H9 (cell line): ENCODE data around the gene MAP3K10. TPM values are rescaled to one million over a fixed set of nuclear protein-coding genes. Genes with fewer than 3 reads are reported as not detected.

ENCODE experiments used
- DNase-seq: peaks from one replicate; pipeline ENCODE4 v3.0.0-alpha.2; 2017
- H2AFZ ChIP-seq: one replicate; pipeline ENCODE4 v1.6.1; 2013; ENCODE audit warnings: mild to moderate bottlenecking, low read length, control low read depth, moderate library complexity
- H2AK5ac ChIP-seq: 2 replicates; pipeline ENCODE4 v1.6.1; 2013; ENCODE audit warnings: low read length, control low read depth, mixed read lengths; ENCODE audit not compliant: insufficient read length
- H2BK120ac ChIP-seq: one replicate; pipeline ENCODE4 v1.6.1; 2013; ENCODE audit warnings: low read depth, mild to moderate bottlenecking, low read length, control low read depth, inconsistent platforms; ENCODE audit not compliant: poor library complexity, severe bottlenecking
- H2BK12ac ChIP-seq: 2 replicates; pipeline ENCODE4 v1.6.1; 2013; ENCODE audit warnings: low read length, control low read depth, mixed read lengths, low read depth; ENCODE audit not compliant: insufficient read length
- H2BK15ac ChIP-seq: 2 replicates; pipeline ENCODE4 v1.6.1; 2013; ENCODE audit warnings: low read depth, low read length, control low read depth
- H2BK20ac ChIP-seq: one replicate; pipeline ENCODE4 v1.6.1; 2013; ENCODE audit warnings: low read depth, mild to moderate bottlenecking, low read length, control low read depth, inconsistent platforms; ENCODE audit not compliant: poor library complexity, severe bottlenecking
- H2BK5ac ChIP-seq: 2 replicates; pipeline ENCODE4 v1.6.1; 2013; ENCODE audit warnings: low read length, control low read depth, mixed read lengths; ENCODE audit not compliant: insufficient read length
- H3K14ac ChIP-seq: 2 replicates; pipeline ENCODE4 v1.6.1; 2013; ENCODE audit warnings: low read length, control low read depth; ENCODE audit not compliant: insufficient read depth
- H3K18ac ChIP-seq: 2 replicates; pipeline ENCODE4 v1.6.1; 2013; ENCODE audit warnings: low read depth, mild to moderate bottlenecking, mixed read lengths, low read length, control low read depth; ENCODE audit not compliant: insufficient read length
- H3K23ac ChIP-seq: 2 replicates; pipeline ENCODE4 v1.6.1; 2013; ENCODE audit warnings: low read length, control low read depth, mixed read lengths, low read depth; ENCODE audit not compliant: insufficient read length
- H3K23me2 ChIP-seq: 2 replicates; pipeline ENCODE4 v1.6.1; 2013; ENCODE audit warnings: low read depth, mild to moderate bottlenecking, mixed read lengths, low read length, control low read depth; ENCODE audit not compliant: insufficient read length, poor library complexity, severe bottlenecking
- H3K27ac ChIP-seq: 2 replicates; pipeline ENCODE4 v1.5.1; 2013; ENCODE audit warnings: low read length, control low read depth, mixed read lengths, low read depth; ENCODE audit not compliant: insufficient read length
- H3K27me3 ChIP-seq: 2 replicates; pipeline ENCODE4 v1.6.1; 2013; ENCODE audit warnings: low read length, control low read depth, inconsistent platforms; ENCODE audit not compliant: insufficient read depth
- H3K4ac ChIP-seq: 2 replicates; pipeline ENCODE4 v1.6.1; 2013; ENCODE audit warnings: low read depth, mild to moderate bottlenecking, control low read depth, inconsistent platforms, low read length, moderate library complexity
- H3K4me1 ChIP-seq: 2 replicates; pipeline ENCODE4 v1.6.1; 2013; ENCODE audit warnings: low read length, control low read depth, inconsistent platforms; ENCODE audit not compliant: insufficient read depth
- H3K4me2 ChIP-seq: 2 replicates; pipeline ENCODE4 v1.6.1; 2013; ENCODE audit warnings: low read length, control low read depth, mixed read lengths; ENCODE audit not compliant: insufficient read length, insufficient read depth
- H3K56ac ChIP-seq: 2 replicates; pipeline ENCODE4 v1.6.1; 2013; ENCODE audit warnings: low read depth, mild to moderate bottlenecking, mixed read lengths, low read length, control low read depth; ENCODE audit not compliant: insufficient read length
- H3K79me1 ChIP-seq: 2 replicates; pipeline ENCODE4 v1.6.1; 2013; ENCODE audit warnings: low read depth, mild to moderate bottlenecking, moderate library complexity, low read length, control low read depth, inconsistent platforms; ENCODE audit not compliant: insufficient read depth, poor library complexity, severe bottlenecking
- H3K79me2 ChIP-seq: 2 replicates; pipeline ENCODE4 v1.6.1; 2013; ENCODE audit warnings: low read length, control low read depth, inconsistent platforms; ENCODE audit not compliant: insufficient read depth
- H3K9ac ChIP-seq: 2 replicates; pipeline ENCODE4 v1.6.1; 2013; ENCODE audit warnings: low read length, control low read depth, mixed read lengths; ENCODE audit not compliant: insufficient read length; ENCODE audit errors: extremely low read depth
- H3K9me3 ChIP-seq: one replicate; pipeline ENCODE4 v1.6.1; 2013; ENCODE audit warnings: low read depth, low read length, inconsistent platforms; ENCODE audit not compliant: control insufficient read depth
- H3T11ph ChIP-seq: one replicate; pipeline ENCODE4 v1.6.1; 2013; ENCODE audit warnings: mild to moderate bottlenecking, low read length, control low read depth, inconsistent platforms
- H4K20me1 ChIP-seq: one replicate; pipeline ENCODE4 v1.6.1; 2013; ENCODE audit not compliant: control insufficient read depth, insufficient read length, insufficient read depth
- H4K5ac ChIP-seq: 2 replicates; pipeline ENCODE4 v1.6.1; 2013; ENCODE audit warnings: low read depth, mild to moderate bottlenecking, mixed read lengths, low read length, control low read depth; ENCODE audit not compliant: insufficient read length
- H4K8ac ChIP-seq: replicated peaks from 2 replicates; pipeline ENCODE4 v1.6.1; 2013; ENCODE audit warnings: low read length, control low read depth, mixed read lengths, low read depth; ENCODE audit not compliant: insufficient read length
- H4K91ac ChIP-seq: 2 replicates; pipeline ENCODE4 v1.6.1; 2013; ENCODE audit warnings: low read depth, mild to moderate bottlenecking, moderate library complexity, mixed read lengths, low read length, control low read depth; ENCODE audit not compliant: insufficient read length
- H3K27ac Mint-ChIP-seq, 3 experiments: 2 replicates in 2 of 3; 3 replicates in 1 of 3; pipeline ENCODE4 v1.8.0; 2020 to 2021; ENCODE audit warnings: mixed read lengths in 3 of 3, mild to moderate bottlenecking in 1 of 3, moderate library complexity in 1 of 3
- H3K27me3 Mint-ChIP-seq: 2 replicates; pipeline ENCODE4 v1.8.0; 2021; ENCODE audit warnings: low read depth, mild to moderate bottlenecking, moderate library complexity, mixed read lengths
- H3K36me3 Mint-ChIP-seq, 3 experiments: 2 replicates in 2 of 3; 3 replicates in 1 of 3; pipeline ENCODE4 v1.8.0; 2020 to 2021; ENCODE audit warnings: low read depth in 3 of 3, mixed read lengths in 3 of 3; ENCODE audit not compliant: insufficient read depth in 1 of 3
- H3K4me1 Mint-ChIP-seq, 2 experiments: 2 replicates each; pipeline ENCODE4 v1.8.0; 2020; ENCODE audit warnings: mixed read lengths in 2 of 2
- H3K4me3 Mint-ChIP-seq, 2 experiments: 2 replicates in 1 of 2; 3 replicates in 1 of 2; pipeline ENCODE4 v1.8.0; 2020 to 2021; ENCODE audit warnings: mild to moderate bottlenecking in 2 of 2, mixed read lengths in 2 of 2, moderate library complexity in 1 of 2
- H3K9me3 Mint-ChIP-seq, 2 experiments: 2 replicates in 1 of 2; 3 replicates in 1 of 2; pipeline ENCODE4 v1.8.0; 2020; ENCODE audit warnings: mild to moderate bottlenecking in 2 of 2, mixed read lengths in 2 of 2, moderate library complexity in 1 of 2
- CTCF ChIP-seq: fragments of 200-600 bp; sonication (generic); conservative IDR thresholded peaks from 3 replicates; pipeline ENCODE4 v1.8.0; 2021; ENCODE audit warnings: antibody characterized with exemption, mild to moderate bottlenecking
- WGBS: extraction: QIAGEN DNeasy Blood & Tissue Kit; methylation state at CpG from one replicate; pipeline ENCODE4 v1.1.7; 2013; ENCODE audit warnings: missing lambda C conversion rate, low lambda C conversion rate, mixed read lengths; ENCODE audit not compliant: insufficient read length; ENCODE audit errors: extremely low coverage; 5-methylcytosine and 5-hydroxymethylcytosine counted together
- total RNA-seq: library from RNA; stranded (reverse); gene quantifications from 2 replicates; pipeline ENCODE4 v1.2.1, GENCODE V29; 2021

Gene MAP3K10
- total RNA-seq, 1 experiment from 2014 or later: 19.0 TPM

DNA sequence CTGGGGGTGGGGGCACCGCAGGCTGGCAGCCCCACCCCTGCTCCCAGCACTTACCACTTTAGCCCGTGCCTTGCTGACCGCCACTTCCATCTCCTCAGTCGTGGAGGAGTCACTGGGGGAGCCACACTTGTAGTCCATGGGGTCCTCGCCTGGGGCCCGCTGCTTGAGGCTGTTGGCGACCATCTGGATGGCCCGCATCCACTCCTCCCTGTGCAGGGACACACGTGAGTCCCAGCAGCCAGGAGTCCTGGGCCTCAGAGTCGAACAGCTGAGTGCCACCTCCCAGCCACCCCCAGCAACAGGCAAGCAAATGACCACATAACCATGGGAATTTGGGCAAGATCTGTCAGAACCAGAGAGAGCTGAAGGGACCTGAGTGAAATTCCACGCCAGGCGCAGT, 51.3 kb downstream of the MAP3K10 start:
- Mint-ChIP-seq H3K36me3 (peaks cover 0 to 41% (median 26%) of the 10 kb centered on the region in 3 experiments; a peak in 5 of 7 replicates), H3K4me3 (no peak overlapping the region), H3K27ac (peak overlapping the region in 2 of 3 experiments; percentile 44 to 83; a peak in 1 of 7 replicates), H3K4me1 (peaks cover 4 to 8% of the 10 kb centered on the region in 2 experiments; a peak in 2 of 4 replicates), H3K27me3 (no peaks in the 10 kb centered on the region), H3K9me3 (no peaks in the 10 kb centered on the region)
- H4K20me1 ChIP-seq: no peaks in the 10 kb centered on the region
- no peaks in the 10 kb centered on the region for H3K79me1 ChIP-seq
- no peak for TF ChIP-seq CTCF
- H3K18ac ChIP-seq: no peak overlapping the region
- H3K14ac ChIP-seq: no peak overlapping the region
- H3T11ph ChIP-seq: no peak overlapping the region
- no peak overlapping the region for H2BK15ac ChIP-seq
- no CpG with 5 or more reads among the region's 12 CpGs for WGBS
- H4K8ac ChIP-seq: no peak overlapping the region
- no peak overlapping the region for H2AFZ ChIP-seq
- no peak overlapping the region for H3K4ac ChIP-seq
- no peak overlapping the region for H3K4me2 ChIP-seq
- H3K56ac ChIP-seq: no peak overlapping the region
- H4K5ac ChIP-seq: no peak overlapping the region
- no peaks in the 10 kb centered on the region; the same call in 1 of the 2 replicates for H3K4me1 ChIP-seq
- no peak overlapping the region for H3K23ac ChIP-seq
- H4K91ac ChIP-seq: no peak overlapping the region
- no peak overlapping the region for H2BK120ac ChIP-seq
- no peaks in the 10 kb centered on the region for H3K23me2 ChIP-seq
- no peak overlapping the region for H2BK12ac ChIP-seq
- H3K9ac ChIP-seq: no peak overlapping the region
- H2BK20ac ChIP-seq: no peak overlapping the region
- no peaks in the 10 kb centered on the region for H3K9me3 ChIP-seq
- no peak overlapping the region for H2AK5ac ChIP-seq
- no peak for DNase-seq
- H3K27ac ChIP-seq: no peak overlapping the region
- H3K79me2 ChIP-seq: no peaks in the 10 kb centered on the region; the same call in 1 of the 2 replicates
- H2BK5ac ChIP-seq: no peak overlapping the region
- H3K27me3 ChIP-seq: no peaks in the 10 kb centered on the region
